KMS-11 (cell line): ENCODE data around the gene TOR4A.

Experiments
- H2AFZ ChIP-seq: fragments of 200-600 bp; sonication (generic); 2 replicates; pipeline ENCODE4 v1.6.1; 2016; ENCODE audit warnings: antibody characterized with exemption, mixed run types, low read depth
- H3K27ac ChIP-seq: fragments of 200-600 bp; sonication (generic); 2 replicates; pipeline ENCODE4 v1.6.1; 2016; ENCODE audit warnings: mild to moderate bottlenecking, mixed run types
- H3K27me3 ChIP-seq: fragments of 200-600 bp; sonication (generic); 2 replicates; pipeline ENCODE4 v1.6.1; 2017; ENCODE audit warnings: mild to moderate bottlenecking, low read depth, mixed run types, moderate library complexity; ENCODE audit not compliant: insufficient read depth
- H3K36me3 ChIP-seq: fragments of 200-600 bp; sonication (generic); 2 replicates; pipeline ENCODE4 v1.6.1; 2017; ENCODE audit warnings: mild to moderate bottlenecking, mixed run types; ENCODE audit not compliant: insufficient read depth
- H3K4me1 ChIP-seq: fragments of 200-600 bp; sonication (generic); 2 replicates; pipeline ENCODE4 v1.6.1; 2016; ENCODE audit warnings: mild to moderate bottlenecking, low read depth, mixed run types; ENCODE audit not compliant: poor library complexity, severe bottlenecking
- H3K4me2 ChIP-seq: fragments of 200-600 bp; sonication (generic); 2 replicates; pipeline ENCODE4 v1.7.0; 2016; ENCODE audit warnings: mild to moderate bottlenecking, mixed run types
- H3K4me3 ChIP-seq: fragments of 200-600 bp; sonication (generic); IDR thresholded peaks from 2 replicates; pipeline ENCODE4 v1.6.1; 2017; ENCODE audit warnings: low read depth, low read length, mixed read lengths; ENCODE audit not compliant: insufficient read depth
- H3K79me2 ChIP-seq: fragments of 200-600 bp; sonication (generic); 2 replicates; pipeline ENCODE4 v1.6.1; 2016; ENCODE audit warnings: low read depth, mixed run types; ENCODE audit not compliant: insufficient read depth
- H3K9ac ChIP-seq: fragments of 200-600 bp; sonication (generic); 2 replicates; pipeline ENCODE4 v1.6.1; 2016; ENCODE audit warnings: mild to moderate bottlenecking, mixed run types
- H4K20me1 ChIP-seq: fragments of 200-600 bp; sonication (generic); 2 replicates; pipeline ENCODE4 v1.6.1; 2016; ENCODE audit warnings: mild to moderate bottlenecking, mixed run types; ENCODE audit not compliant: insufficient read depth
- CTCF ChIP-seq: fragments of 200-600 bp; sonication (generic); conservative IDR thresholded peaks from 2 replicates; pipeline ENCODE4 v1.6.1; 2017; ENCODE audit warnings: low read depth, mild to moderate bottlenecking, antibody characterized with exemption, low read length, moderate library complexity, mixed read lengths

Gene TOR4A

DNA sequence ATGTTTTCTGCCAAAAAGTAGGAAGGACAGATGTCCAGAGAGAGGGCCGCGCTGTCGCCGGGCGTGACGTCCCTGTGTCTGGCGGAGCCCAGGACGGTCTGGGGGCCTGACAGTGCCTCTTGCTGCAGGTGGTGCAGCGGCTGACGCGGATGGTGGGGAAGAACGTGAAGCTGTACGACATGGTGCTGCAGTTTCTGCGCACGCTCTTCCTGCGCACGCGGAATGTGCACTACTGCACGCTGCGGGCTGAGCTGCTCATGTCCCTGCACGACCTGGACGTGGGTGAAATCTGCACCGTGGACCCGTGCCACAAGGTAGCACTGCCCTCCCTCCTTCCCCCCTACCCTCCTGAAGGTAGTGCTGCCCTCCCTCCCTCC lies 14.6 kb upstream of the TOR4A start:
- TF ChIP-seq CTCF = no peak
- Histone ChIP-seq H3K4me3 (no peak overlapping the region), H4K20me1 (no peaks in the 10 kb centered on the region), H3K4me2 (no peak overlapping the region), H3K4me1 (no peaks in the 10 kb centered on the region), H3K9ac (no peak overlapping the region), H3K27me3 (no peaks in the 10 kb centered on the region), H3K27ac (no peak overlapping the region), H3K79me2 (peaks cover 2% of the 10 kb centered on the region; the same call in 1 of the 2 replicates), H2AFZ (no peak overlapping the region), H3K36me3 (no peaks in the 10 kb centered on the region)

GRCh38 chr9:137263506-137263905 lies 14.0 kb upstream of the TOR4A start:
- H3K4me3 ChIP-seq = no peak overlapping the region
- no peak overlapping the region for H3K9ac ChIP-seq
- no peaks in the 10 kb centered on the region for H3K27me3 ChIP-seq
- no peak overlapping the region for H3K27ac ChIP-seq
- no peaks in the 10 kb centered on the region for H3K4me1 ChIP-seq
- H4K20me1 ChIP-seq = no peaks in the 10 kb centered on the region
- no peaks in the 10 kb centered on the region for H3K36me3 ChIP-seq
- no peak for TF ChIP-seq CTCF
- H3K4me2 ChIP-seq = no peak overlapping the region
- H3K79me2 ChIP-seq = no peaks in the 10 kb centered on the region
- H2AFZ ChIP-seq = no peak overlapping the region

DNA sequence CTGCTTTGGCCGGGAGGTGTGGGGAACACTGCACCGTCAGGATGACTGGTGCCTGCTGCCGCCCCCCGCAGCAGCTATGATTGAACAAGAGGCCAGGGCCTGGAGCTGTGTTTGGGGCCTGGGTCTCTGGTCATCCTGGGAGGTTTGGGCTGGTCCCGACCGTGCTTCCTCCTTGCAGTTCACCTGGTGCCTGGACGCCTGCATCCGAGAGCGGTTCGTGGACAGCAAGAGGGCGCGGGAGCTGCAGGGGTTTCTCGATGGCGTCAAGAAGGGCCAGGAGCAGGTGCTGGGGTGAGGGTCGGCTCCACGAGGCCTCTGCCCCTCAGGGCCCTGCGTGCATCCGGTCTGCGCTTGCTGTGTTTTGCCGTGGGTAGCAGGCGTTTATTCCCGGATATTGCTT lies 13.5 kb upstream of the TOR4A start:
- Histone ChIP-seq H3K36me3 (no peaks in the 10 kb centered on the region), H4K20me1 (no peaks in the 10 kb centered on the region), H3K4me3 (no peak overlapping the region), H3K4me2 (no peak overlapping the region), H3K79me2 (no peaks in the 10 kb centered on the region), H2AFZ (no peak overlapping the region), H3K27ac (no peak overlapping the region), H3K9ac (no peak overlapping the region), H3K4me1 (no peaks in the 10 kb centered on the region), H3K27me3 (no peaks in the 10 kb centered on the region)
- TF ChIP-seq CTCF = no peak

DNA sequence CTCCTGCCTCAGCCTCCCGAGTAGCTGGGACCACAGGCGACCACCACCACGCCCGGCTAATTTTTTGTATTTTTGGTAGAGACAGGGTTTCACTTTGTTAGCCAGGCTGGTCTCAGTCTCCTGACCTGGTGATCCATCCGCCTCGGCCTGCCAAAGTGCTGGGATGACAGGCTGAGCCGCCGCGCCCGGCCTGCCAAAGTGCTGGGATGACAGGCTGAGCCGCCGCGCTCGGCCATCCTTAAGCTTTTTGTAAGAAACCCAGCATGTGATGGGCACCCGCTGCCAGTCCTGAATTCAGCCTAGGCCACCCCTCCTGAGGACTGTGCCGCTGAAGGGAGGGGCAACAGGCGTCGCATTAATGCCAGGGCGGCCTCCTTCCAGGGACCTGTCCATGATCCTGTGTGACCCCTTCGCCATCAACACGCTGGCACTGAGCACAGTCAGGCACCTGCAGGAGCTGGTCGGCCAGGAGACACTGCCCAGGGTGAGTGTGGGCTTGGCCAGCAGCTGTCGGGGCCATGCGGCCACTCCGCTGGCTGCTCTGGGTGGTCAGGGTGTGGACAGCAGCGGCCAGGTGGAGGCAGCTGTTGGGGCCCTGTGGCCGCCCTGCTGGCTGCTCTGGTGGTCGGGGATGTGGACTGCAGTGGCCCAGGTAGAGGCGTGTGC lies 11.9 kb upstream of the TOR4A start:
- Histone ChIP-seq H3K27me3 (no peaks in the 10 kb centered on the region), H3K9ac (no peak overlapping the region), H3K79me2 (no peaks in the 10 kb centered on the region), H3K4me2 (no peak overlapping the region), H4K20me1 (no peaks in the 10 kb centered on the region), H2AFZ (no peak overlapping the region), H3K4me1 (peaks cover 10% of the 10 kb centered on the region), H3K36me3 (no peaks in the 10 kb centered on the region), H3K4me3 (no peak overlapping the region), H3K27ac (no peak overlapping the region)
- TF ChIP-seq CTCF = no peak
